ENCODE results near the gene BCDIN3D.

BCDIN3D gene

GRCh38 chr12:49854976-49855375, 12.1 kb upstream of the BCDIN3D start:
- DNase-seq, result no peak

GRCh38 chr12:49853671-49854070, 10.8 kb upstream of the BCDIN3D start:
- DNase-seq, result no peak

- DNase-seq, result no peak
These were observed 4.3 kb upstream of the BCDIN3D start for GRCh38 chr12:49847161-49847560.

- no peak for DNase-seq
These were observed 3.1 kb upstream of the BCDIN3D start for GRCh38 chr12:49846032-49846431.

- no peak for DNase-seq
These were observed 1.1 kb upstream of the BCDIN3D start for GRCh38 chr12:49843876-49844437.

GRCh38 chr12:49843411-49843810, 505 bp upstream of the BCDIN3D start:
- DNase-seq, result no peak

GRCh38 chr12:49838973-49839633, 3.8 kb downstream of the BCDIN3D start:
- peak; percentile 51 for DNase-seq

GRCh38 chr12:49832836-49833421, 10.0 kb downstream of the BCDIN3D start:
- no peak for DNase-seq

- DNase-seq, result no peak
These were observed 11.2 kb downstream of the BCDIN3D start for GRCh38 chr12:49831717-49832116.

GRCh38 chr12:49828133-49829091, 14.5 kb downstream of the BCDIN3D start, which contains the start of gene NCKAP5L:
NCKAP5L (minus strand) TSS chr12:49828413; CDS start chr12:49804044, 24,369 bp downstream.
- peak; percentile 97 for DNase-seq

- peak; percentile 68 for DNase-seq
These were observed 15.4 kb downstream of the BCDIN3D start for GRCh38 chr12:49827401-49828099.

GRCh38 chr12:49827051-49827400, 15.9 kb downstream of the BCDIN3D start:
- no peak for DNase-seq

GRCh38 chr12:49825971-49826421, 16.9 kb downstream of the BCDIN3D start:
- DNase-seq, result no peak

- no peak for DNase-seq
These were observed 17.4 kb downstream of the BCDIN3D start for GRCh38 chr12:49825360-49825970.

GRCh38 chr12:49824895-49825294, 18.0 kb downstream of the BCDIN3D start:
- DNase-seq, result no peak

GRCh38 chr12:49824416-49824815, 18.5 kb downstream of the BCDIN3D start:
- DNase-seq, result no peak

GRCh38 chr12:49823951-49824350, 19.0 kb downstream of the BCDIN3D start:
- no peak for DNase-seq

GRCh38 chr12:49823350-49823749, 19.6 kb downstream of the BCDIN3D start:
- no peak for DNase-seq

- no peak for DNase-seq
These were observed 21.3 kb downstream of the BCDIN3D start for GRCh38 chr12:49821373-49822287.

GRCh38 chr12:49819786-49820185, 23.1 kb downstream of the BCDIN3D start:
- DNase-seq, result no peak
